ENCODE results near the gene CTDSPL.
"Not testable (repeated sequence)": the region's sequence is repeated elsewhere in the genome, so short reads cannot be mapped to it uniquely, and the experiment has no call there.

CTDSPL gene

DNA sequence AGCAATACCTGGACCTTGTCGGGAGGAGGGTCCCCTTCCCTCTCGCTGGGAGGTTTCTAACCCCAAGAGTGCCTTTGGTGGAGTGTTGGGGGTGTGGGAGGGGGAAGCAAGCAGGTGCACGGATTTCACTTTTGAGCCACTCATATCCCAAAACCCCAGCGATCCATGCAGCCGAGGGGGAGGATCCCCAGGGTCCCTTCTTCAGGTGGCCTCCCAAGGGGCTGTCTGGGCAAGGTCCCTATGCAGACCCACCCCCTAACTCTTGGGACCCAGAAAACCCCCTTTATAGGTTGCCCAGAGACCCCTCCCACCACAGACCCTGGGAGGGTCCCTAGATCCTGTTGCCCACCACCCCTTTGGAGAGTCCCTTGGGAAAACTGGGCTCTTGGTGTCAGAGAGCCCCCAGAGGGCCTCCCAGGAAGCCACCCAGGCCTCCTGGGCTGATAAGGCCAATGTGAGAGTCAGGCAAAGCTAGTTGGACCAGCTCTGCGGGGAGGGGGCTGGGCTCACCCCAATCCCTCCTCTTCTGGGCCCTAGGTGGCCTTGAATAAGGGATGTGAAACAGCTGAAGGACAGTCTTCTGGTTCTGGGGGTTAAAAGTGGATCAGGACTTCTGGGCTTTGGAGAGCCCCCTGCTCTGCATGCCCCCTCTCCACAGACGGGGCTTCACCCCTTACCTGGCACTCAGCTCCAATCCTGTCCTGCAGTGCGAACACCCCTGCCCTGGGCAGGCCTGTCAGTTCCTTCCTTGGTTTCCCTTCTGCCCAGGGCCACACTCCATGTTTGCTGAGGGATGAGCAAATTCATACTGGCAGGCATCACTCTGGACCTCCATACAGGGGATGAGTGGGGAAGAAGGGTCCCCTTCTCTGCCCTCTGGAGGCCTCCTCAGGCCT is 168.7 kb downstream of the CTDSPL start:
- peaks cover 34% of the 10 kb centered on the region for H3K27me3 ChIP-seq (ENCODE audit: insufficient read depth, poor library complexity, severe bottlenecking)
- no peak for DNase-seq (ENCODE audit: low read depth in 1 of 2, low spot score in 1 of 2)
- no peak overlapping the region for H3K4me3 ChIP-seq (replicated peaks; ENCODE audit: insufficient read depth, low read length)
- TF ChIP-seq POLR2AphosphoS5 (IDR thresholded peaks at IDR 0.05; ENCODE audit: low read depth) (no peak), REST (IDR thresholded peaks at IDR 0.05; ENCODE audit: insufficient replicate concordance, low read depth) (no peak), GABPA (IDR thresholded peaks at IDR 0.05; ENCODE audit: low read depth) (no peak), SPI1 (IDR thresholded peaks at IDR 0.05; ENCODE audit: borderline replicate concordance, low read depth) (no peak)
- TF ChIP-seq, protein P1, sequence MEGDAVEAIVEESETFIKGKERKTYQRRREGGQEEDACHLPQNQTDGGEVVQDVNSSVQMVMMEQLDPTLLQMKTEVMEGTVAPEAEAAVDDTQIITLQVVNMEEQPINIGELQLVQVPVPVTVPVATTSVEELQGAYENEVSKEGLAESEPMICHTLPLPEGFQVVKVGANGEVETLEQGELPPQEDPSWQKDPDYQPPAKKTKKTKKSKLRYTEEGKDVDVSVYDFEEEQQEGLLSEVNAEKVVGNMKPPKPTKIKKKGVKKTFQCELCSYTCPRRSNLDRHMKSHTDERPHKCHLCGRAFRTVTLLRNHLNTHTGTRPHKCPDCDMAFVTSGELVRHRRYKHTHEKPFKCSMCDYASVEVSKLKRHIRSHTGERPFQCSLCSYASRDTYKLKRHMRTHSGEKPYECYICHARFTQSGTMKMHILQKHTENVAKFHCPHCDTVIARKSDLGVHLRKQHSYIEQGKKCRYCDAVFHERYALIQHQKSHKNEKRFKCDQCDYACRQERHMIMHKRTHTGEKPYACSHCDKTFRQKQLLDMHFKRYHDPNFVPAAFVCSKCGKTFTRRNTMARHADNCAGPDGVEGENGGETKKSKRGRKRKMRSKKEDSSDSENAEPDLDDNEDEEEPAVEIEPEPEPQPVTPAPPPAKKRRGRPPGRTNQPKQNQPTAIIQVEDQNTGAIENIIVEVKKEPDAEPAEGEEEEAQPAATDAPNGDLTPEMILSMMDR (IDR thresholded peaks at IDR 0.05; ENCODE audit: insufficient read depth, low read length): no peak
- H3K27ac ChIP-seq (replicated peaks): no peak overlapping the region

DNA sequence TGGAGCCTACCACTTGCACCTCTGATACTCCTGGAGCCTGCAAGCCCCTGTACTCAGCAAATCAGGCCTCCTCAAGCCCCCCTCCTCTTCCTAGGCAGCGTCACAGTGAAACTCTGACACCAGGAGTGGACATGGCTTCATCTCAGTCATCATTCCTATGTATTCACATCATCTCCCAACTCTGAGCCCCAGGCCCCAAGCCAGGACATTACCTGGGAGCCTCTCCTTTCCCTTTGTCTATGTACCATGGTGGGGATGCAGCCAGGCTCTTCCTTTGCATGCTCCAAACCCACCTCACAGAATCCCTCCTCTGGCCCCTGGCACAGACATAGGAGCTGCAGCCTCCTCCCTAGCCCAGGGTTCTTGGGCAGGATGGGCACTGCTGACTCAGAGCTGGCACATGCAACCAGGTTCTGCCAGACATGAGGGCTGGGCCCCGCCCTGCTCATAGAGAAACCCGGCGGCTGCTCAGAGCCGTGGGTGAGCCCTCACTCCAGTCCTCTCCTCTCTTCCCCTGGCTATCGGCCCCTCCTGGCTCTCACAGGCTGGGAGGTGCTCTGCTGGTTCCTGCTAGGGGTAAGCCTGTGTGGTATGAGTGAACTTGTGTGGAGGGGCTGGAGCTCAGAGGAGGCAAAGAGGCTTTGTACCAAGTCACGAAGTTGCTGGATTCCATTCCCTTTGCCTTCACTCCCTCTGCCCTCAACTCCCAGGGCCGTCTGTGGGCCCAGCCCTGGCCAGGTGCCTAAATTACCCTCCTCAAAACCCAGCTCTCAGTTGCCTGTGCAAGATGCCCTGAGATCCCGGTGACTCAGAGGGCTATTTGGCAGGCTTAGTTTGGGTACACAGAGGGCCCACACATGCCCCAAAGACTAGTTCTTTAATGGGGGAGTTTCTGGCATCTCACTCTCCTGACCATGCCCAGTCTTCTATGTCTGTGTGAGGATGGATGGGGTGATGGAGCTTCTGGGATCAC is 169.6 kb downstream of the CTDSPL start:
- TF ChIP-seq POLR2AphosphoS5 (IDR thresholded peaks at IDR 0.05; ENCODE audit: low read depth): no peak
- TF ChIP-seq GABPA (IDR thresholded peaks at IDR 0.05; ENCODE audit: low read depth): no peak
- no peak for TF ChIP-seq REST (IDR thresholded peaks at IDR 0.05; ENCODE audit: insufficient replicate concordance, low read depth)
- TF ChIP-seq SPI1 (IDR thresholded peaks at IDR 0.05; ENCODE audit: borderline replicate concordance, low read depth): no peak
- TF ChIP-seq, protein P1 (IDR thresholded peaks at IDR 0.05; ENCODE audit: insufficient read depth, low read length): no peak
- H3K4me3 ChIP-seq (replicated peaks; ENCODE audit: insufficient read depth, low read length): no peak overlapping the region
- no peak for DNase-seq (ENCODE audit: low read depth in 1 of 2, low spot score in 1 of 2)
- H3K27me3 ChIP-seq (ENCODE audit: insufficient read depth, poor library complexity, severe bottlenecking): peaks cover 34% of the 10 kb centered on the region
- H3K27ac ChIP-seq (replicated peaks): no peak overlapping the region

DNA sequence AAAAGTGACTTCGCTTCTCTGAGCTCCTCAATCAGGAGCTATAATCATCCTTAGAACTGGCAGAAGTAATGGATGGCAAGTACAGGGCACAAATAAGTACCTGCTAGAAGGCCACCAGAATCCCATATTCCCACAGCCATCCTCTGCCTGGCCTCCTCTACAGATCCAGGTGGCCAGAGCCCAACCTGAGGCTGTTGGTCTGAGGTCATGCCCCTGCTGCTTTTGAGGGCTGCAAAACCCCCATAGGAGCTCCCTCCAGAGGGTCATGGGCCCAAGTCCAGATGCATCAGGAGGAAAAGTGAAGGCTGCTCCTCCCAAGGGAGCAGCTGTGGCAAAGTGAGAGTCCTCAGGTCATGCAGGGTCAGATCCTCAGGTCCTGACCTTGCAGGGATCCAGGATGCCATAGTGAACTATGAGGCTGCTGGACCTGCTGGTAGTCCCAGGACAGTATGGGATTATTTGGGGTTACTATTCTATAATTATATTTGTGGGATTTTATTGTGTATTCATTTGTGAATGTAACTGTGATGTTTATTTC is 170.7 kb downstream of the CTDSPL start:
- TF ChIP-seq GABPA (IDR thresholded peaks at IDR 0.05; ENCODE audit: low read depth) (no peak), REST (IDR thresholded peaks at IDR 0.05; ENCODE audit: insufficient replicate concordance, low read depth) (no peak), SPI1 (IDR thresholded peaks at IDR 0.05; ENCODE audit: borderline replicate concordance, low read depth) (no peak), POLR2AphosphoS5 (IDR thresholded peaks at IDR 0.05; ENCODE audit: low read depth) (no peak)
- TF ChIP-seq, protein P1 (IDR thresholded peaks at IDR 0.05; ENCODE audit: insufficient read depth, low read length): no peak

DNA sequence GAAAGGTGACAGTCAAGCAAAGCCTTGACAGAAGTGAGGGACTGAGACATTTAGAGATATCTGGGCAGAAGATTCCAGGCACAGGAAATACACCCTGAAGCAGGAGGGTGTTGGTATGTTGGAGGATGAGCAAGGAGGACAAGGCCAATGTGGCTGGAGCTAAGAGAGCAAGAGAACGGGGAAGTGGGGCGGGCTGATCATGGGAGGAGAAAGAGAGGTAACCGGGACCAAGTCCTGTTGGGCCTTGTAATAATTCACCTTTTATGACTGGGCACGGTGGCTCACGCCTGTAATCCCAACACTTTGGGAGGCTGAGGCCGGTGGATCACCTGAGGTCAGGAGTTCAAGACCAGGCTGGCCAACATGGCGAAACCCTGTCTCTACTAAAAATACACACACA is 171.9 kb downstream of the CTDSPL start:
- H3K27ac ChIP-seq (replicated peaks); DNase-seq (ENCODE audit: low read depth in 1 of 2, low spot score in 1 of 2); H3K4me3 ChIP-seq (replicated peaks; ENCODE audit: insufficient read depth, low read length): not testable (repeated sequence)
- peaks cover 24% of the 10 kb centered on the region for H3K27me3 ChIP-seq (ENCODE audit: insufficient read depth, poor library complexity, severe bottlenecking)

More for the DNA sequence above, 170.7 kb downstream of the CTDSPL start:
- Histone ChIP-seq H3K27ac (replicated peaks) (no peak overlapping the region), H3K27me3 (ENCODE audit: insufficient read depth, poor library complexity, severe bottlenecking) (peaks cover 34% of the 10 kb centered on the region), H3K4me3 (replicated peaks; ENCODE audit: insufficient read depth, low read length) (no peak overlapping the region)
- no peak for DNase-seq (ENCODE audit: low read depth in 1 of 2, low spot score in 1 of 2)

All from HL-60 (cell line).